Sciatic nerve (tissue), 2 donors: ENCODE data around the gene LSM3. TPM values are rescaled to one million over a fixed set of nuclear protein-coding genes. Genes with fewer than 3 reads are reported as not detected.

ENCODE experiments used
- ATAC-seq: fragments of 200-7000 bp; cut with Tn5 transposase; one replicate; pipeline ENCODE4 v1.9.1; 2020; ENCODE audit warnings: mild to moderate bottlenecking, moderate library complexity
- DNase-seq: peaks from one replicate; pipeline ENCODE4 v3.0.0-alpha.2; 2020; ENCODE audit warnings: low spot score
- intact Hi-C: fragments of 100-400 bp; cut with DNase I; formaldehyde crosslinking; loops from one replicate; pipeline ENCODE4 v1.14.2; 2022
- total RNA-seq: library from RNA; stranded (reverse); fragmentation: NEBNext Ultra II Directional; extraction: Animal tissue kit (Norgen Biotek cat#: 25700); gene quantifications from one replicate; pipeline ENCODE4 v1.2.1, GENCODE V29; 2021
- donor health status: DM: no; HTN: no; CAD: no.
- donor health status: DM: no; HTN: no; CAD: no.

LSM3 gene
- total RNA-seq, 1 donor from 2014 or later: 8.9 TPM

GRCh38 chr3:14153663-14154062, 25.0 kb upstream of the LSM3 start:
- DNase-seq (no peak), ATAC-seq (no peak)
- intact Hi-C loops: no loop called here

- intact Hi-C loops: no loop called here
- ATAC-seq: no peak
- DNase-seq: no peak
Observed at GRCh38 chr3:14154276-14154675, 24.3 kb upstream of the LSM3 start.

- intact Hi-C loops: no loop called here
Observed at GRCh38 chr3:14154895-14155440, 23.6 kb upstream of the LSM3 start.

GRCh38 chr3:14156201-14156600, 22.4 kb upstream of the LSM3 start:
- no peak for DNase-seq
- intact Hi-C loops: no loop called here
- ATAC-seq: no peak

More at GRCh38 chr3:14154895-14155440, 23.6 kb upstream of the LSM3 start:
- ATAC-seq (no peak), DNase-seq (no peak)

GRCh38 chr3:14156843-14157561, 21.6 kb upstream of the LSM3 start:
- intact Hi-C loops: no loop called here
- DNase-seq (no peak), ATAC-seq (no peak)

- DNase-seq (no peak), ATAC-seq (no peak)
- intact Hi-C loops: no loop called here
Observed at GRCh38 chr3:14157951-14158350, 20.7 kb upstream of the LSM3 start.

GRCh38 chr3:14158370-14158769, 20.2 kb upstream of the LSM3 start:
- DNase-seq: no peak
- intact Hi-C loops: no loop called here
- ATAC-seq: no peak

- intact Hi-C loops: no loop called here
- no peak for DNase-seq
- ATAC-seq: no peak
Observed at GRCh38 chr3:14159426-14159825, 19.2 kb upstream of the LSM3 start.

GRCh38 chr3:14161282-14161681, 17.3 kb upstream of the LSM3 start:
- intact Hi-C loops: no loop called here
- no peak for ATAC-seq
- DNase-seq: no peak

GRCh38 chr3:14162178-14162577, 16.4 kb upstream of the LSM3 start:
- DNase-seq (no peak), ATAC-seq (no peak)
- intact Hi-C loops: no loop called here

- no peak for DNase-seq
- no peak for ATAC-seq
- intact Hi-C loops: no loop called here
Observed at GRCh38 chr3:14166877-14167603, 11.6 kb upstream of the LSM3 start.

- DNase-seq (no peak), ATAC-seq (no peak)
- intact Hi-C loops: no loop called here
Observed at GRCh38 chr3:14169435-14169834, 9.2 kb upstream of the LSM3 start.

- DNase-seq: no peak
- intact Hi-C loops: no loop called here
- no peak for ATAC-seq
Observed at GRCh38 chr3:14169871-14170270, 8.7 kb upstream of the LSM3 start.

GRCh38 chr3:14170531-14171159, 8.0 kb upstream of the LSM3 start:
- intact Hi-C loops: no loop called here
- ATAC-seq: no peak
- no peak for DNase-seq

GRCh38 chr3:14172496-14172895, 6.1 kb upstream of the LSM3 start:
- intact Hi-C loops: no loop called here
- no peak for DNase-seq
- no peak for ATAC-seq

- intact Hi-C loops: no loop called here
- ATAC-seq (no peak), DNase-seq (no peak)
Observed at GRCh38 chr3:14174483-14174882, 4.1 kb upstream of the LSM3 start.

GRCh38 chr3:14175383-14176037, 3.1 kb upstream of the LSM3 start:
- intact Hi-C loops: no loop called here
- ATAC-seq (no peak), DNase-seq (no peak)

GRCh38 chr3:14177580-14178246, 904 bp upstream of the LSM3 start:
- ATAC-seq: peak; percentile 22
- DNase-seq: no peak

GRCh38 chr3:14179114-14179465, 473 bp downstream of the LSM3 start:
- no peak for DNase-seq
- ATAC-seq: no peak
- intact Hi-C loops: no loop called here

More at GRCh38 chr3:14177580-14178246, 904 bp upstream of the LSM3 start:
- intact Hi-C loops: no loop called here
